Endodermal cell (in vitro differentiated cells): ENCODE measurements around the gene SAXO1. TPM values are rescaled to one million over a fixed set of nuclear protein-coding genes. Genes with fewer than 3 reads are reported as not detected.

ENCODE experiments used
- DNase-seq: peaks from one replicate; pipeline ENCODE4 v3.0.0-alpha.2; 2017
- H3K27ac ChIP-seq: 2 replicates; pipeline ENCODE4 v1.5.1; 2013; ENCODE audit warnings: mild to moderate bottlenecking, low read depth, low read length, moderate library complexity
- H3K27me3 ChIP-seq: 2 replicates; pipeline ENCODE4 v1.6.1; 2013; ENCODE audit warnings: mild to moderate bottlenecking, low read length, moderate library complexity; ENCODE audit not compliant: insufficient read depth, control insufficient read depth, poor library complexity, severe bottlenecking
- H3K36me3 ChIP-seq: 2 replicates; pipeline ENCODE4 v1.7.0; 2013; ENCODE audit warnings: mild to moderate bottlenecking, low read length, moderate library complexity; ENCODE audit not compliant: control insufficient read depth, insufficient read depth
- H3K4me1 ChIP-seq: one replicate; pipeline ENCODE4 v1.7.0; 2013; ENCODE audit warnings: low read length; ENCODE audit not compliant: control insufficient read depth, insufficient read depth
- H3K4me3 ChIP-seq: 2 replicates; pipeline ENCODE4 v1.5.1; 2013; ENCODE audit warnings: mild to moderate bottlenecking, low read length, moderate library complexity
- H3K9ac ChIP-seq: 2 replicates; pipeline ENCODE4 v1.6.1; 2013; ENCODE audit warnings: mild to moderate bottlenecking, low read length, moderate library complexity; ENCODE audit not compliant: poor library complexity, severe bottlenecking; ENCODE audit errors: extremely low read depth
- H3K9me3 ChIP-seq: 2 replicates; pipeline ENCODE4 v1.6.1; 2013; ENCODE audit warnings: mild to moderate bottlenecking, low read length, moderate library complexity; ENCODE audit not compliant: control insufficient read depth
- H3K27ac Mint-ChIP-seq: 2 replicates; pipeline ENCODE4 v1.8.0; 2020; ENCODE audit warnings: mixed read lengths
- H3K27me3 Mint-ChIP-seq: 2 replicates; pipeline ENCODE4 v1.8.0; 2021; ENCODE audit warnings: mild to moderate bottlenecking, mixed read lengths; ENCODE audit not compliant: insufficient read depth
- H3K36me3 Mint-ChIP-seq: 2 replicates; pipeline ENCODE4 v1.8.0; 2020; ENCODE audit warnings: low read depth, mixed read lengths
- H3K4me1 Mint-ChIP-seq: 2 replicates; pipeline ENCODE4 v1.8.0; 2020; ENCODE audit warnings: mixed read lengths
- H3K4me3 Mint-ChIP-seq: 2 replicates; pipeline ENCODE4 v1.8.0; 2020; ENCODE audit warnings: mild to moderate bottlenecking, moderate library complexity, mixed read lengths
- H3K9me3 Mint-ChIP-seq: 2 replicates; pipeline ENCODE4 v1.8.0; 2020; ENCODE audit warnings: mild to moderate bottlenecking, mixed read lengths
- WGBS, 2 experiments: methylation state at CpG; one replicate each; pipeline versions ENCODE4 v1.1.5 to v1.1.7; 2013; ENCODE audit warnings: missing lambda C conversion rate in 2 of 2, mixed read lengths in 1 of 2; ENCODE audit not compliant: insufficient coverage in 1 of 2, insufficient read length in 1 of 2; 5-methylcytosine and 5-hydroxymethylcytosine counted together
- total RNA-seq, 2 donors: library from RNA; stranded (reverse); fragmentation: NEBNext Ultra II Directional in 1 of 2; extraction: Animal tissue kit (Norgen Biotek cat#: 25700) in 1 of 2; gene quantifications; 2 replicates in 1 of 2; 3 replicates in 1 of 2; pipeline ENCODE4 v1.2.1, GENCODE V29; 2021
- TF ChIP-seq, protein P1 (sequence below): fragments of 200-600 bp; sonication (generic); conservative IDR thresholded peaks from 2 replicates; pipeline ENCODE4 v1.5.0; 2021; ENCODE audit warnings: antibody characterized with exemption, mild to moderate bottlenecking

The SAXO1 gene
- total RNA-seq, 2 donors from 2014 or later, result 0.04 to 1.2 TPM

DNA sequence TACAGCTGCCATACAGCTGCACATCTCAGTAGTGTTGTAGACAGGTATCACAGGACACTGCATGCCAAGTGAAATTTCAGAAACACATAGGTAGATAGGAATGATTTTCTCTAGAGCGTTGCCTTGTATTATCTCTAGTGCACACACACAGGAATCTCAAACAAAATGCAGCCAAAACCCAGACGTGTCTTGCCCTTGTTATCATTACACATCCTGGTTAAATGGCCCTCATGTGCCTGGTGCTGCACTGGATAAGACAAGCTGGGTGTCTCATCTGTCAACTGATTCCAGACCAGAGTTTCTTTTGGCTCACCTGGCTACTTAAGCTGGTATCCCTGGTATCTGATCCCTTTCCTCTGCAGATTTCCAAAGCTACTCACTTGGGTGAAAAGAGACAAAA is 59.7 kb downstream of the SAXO1 start:
- no peaks in the 10 kb centered on the region for H3K27me3 ChIP-seq
- Mint-ChIP-seq H3K9me3 (peaks cover 3% of the 10 kb centered on the region), H3K36me3 (no peaks in the 10 kb centered on the region), H3K27me3 (no peaks in the 10 kb centered on the region), H3K4me1 (no peaks in the 10 kb centered on the region), H3K4me3 (no peak overlapping the region), H3K27ac (no peak overlapping the region)
- H3K9me3 ChIP-seq, result peaks cover 4% of the 10 kb centered on the region
- WGBS, 2 experiments, result 84 to 93% methylated on average over 2 of the region's 2 CpGs
- no peaks in the 10 kb centered on the region for H3K4me1 ChIP-seq
- no peak for DNase-seq
- no peak overlapping the region for H3K4me3 ChIP-seq
- no peaks in the 10 kb centered on the region for H3K36me3 ChIP-seq
- TF ChIP-seq, protein P1, sequence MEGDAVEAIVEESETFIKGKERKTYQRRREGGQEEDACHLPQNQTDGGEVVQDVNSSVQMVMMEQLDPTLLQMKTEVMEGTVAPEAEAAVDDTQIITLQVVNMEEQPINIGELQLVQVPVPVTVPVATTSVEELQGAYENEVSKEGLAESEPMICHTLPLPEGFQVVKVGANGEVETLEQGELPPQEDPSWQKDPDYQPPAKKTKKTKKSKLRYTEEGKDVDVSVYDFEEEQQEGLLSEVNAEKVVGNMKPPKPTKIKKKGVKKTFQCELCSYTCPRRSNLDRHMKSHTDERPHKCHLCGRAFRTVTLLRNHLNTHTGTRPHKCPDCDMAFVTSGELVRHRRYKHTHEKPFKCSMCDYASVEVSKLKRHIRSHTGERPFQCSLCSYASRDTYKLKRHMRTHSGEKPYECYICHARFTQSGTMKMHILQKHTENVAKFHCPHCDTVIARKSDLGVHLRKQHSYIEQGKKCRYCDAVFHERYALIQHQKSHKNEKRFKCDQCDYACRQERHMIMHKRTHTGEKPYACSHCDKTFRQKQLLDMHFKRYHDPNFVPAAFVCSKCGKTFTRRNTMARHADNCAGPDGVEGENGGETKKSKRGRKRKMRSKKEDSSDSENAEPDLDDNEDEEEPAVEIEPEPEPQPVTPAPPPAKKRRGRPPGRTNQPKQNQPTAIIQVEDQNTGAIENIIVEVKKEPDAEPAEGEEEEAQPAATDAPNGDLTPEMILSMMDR, result no peak
- no peak overlapping the region for H3K27ac ChIP-seq
- no peak overlapping the region for H3K9ac ChIP-seq

DNA sequence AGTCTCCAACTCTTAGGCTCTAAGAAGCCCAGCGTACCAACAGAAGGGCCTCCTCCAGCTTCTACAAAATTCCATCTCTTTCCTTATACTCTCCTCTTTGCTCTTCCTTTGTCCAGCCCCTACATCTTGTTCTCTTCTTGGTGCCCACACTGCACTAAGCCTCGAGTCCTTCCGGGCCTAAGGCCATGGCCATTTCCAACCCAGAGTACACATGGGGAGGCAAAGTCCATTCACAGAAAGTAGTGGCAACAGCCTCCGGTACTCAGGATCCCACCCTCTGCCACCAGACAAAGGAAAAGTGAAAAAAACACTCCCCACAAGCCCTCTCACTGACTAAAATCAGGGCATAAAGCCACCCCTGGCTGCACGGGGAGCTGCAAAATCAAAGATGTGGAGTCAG is 60.3 kb downstream of the SAXO1 start:
- DNase-seq, result no peak
- Histone ChIP-seq H3K4me3 (no peak overlapping the region), H3K4me1 (no peaks in the 10 kb centered on the region), H3K27ac (no peak overlapping the region), H3K27me3 (no peaks in the 10 kb centered on the region), H3K9ac (no peak overlapping the region), H3K36me3 (no peaks in the 10 kb centered on the region), H3K9me3 (peaks cover 10% of the 10 kb centered on the region)
- Mint-ChIP-seq H3K9me3 (peaks cover 9% of the 10 kb centered on the region), H3K36me3 (peaks cover 2% of the 10 kb centered on the region), H3K27me3 (no peaks in the 10 kb centered on the region), H3K4me3 (no peak overlapping the region), H3K4me1 (no peaks in the 10 kb centered on the region), H3K27ac (no peak overlapping the region)
- TF ChIP-seq, protein P1, result no peak
- WGBS, 2 experiments, result 95 to 100% methylated on average over 1 to 5 of the region's 5 CpGs

DNA sequence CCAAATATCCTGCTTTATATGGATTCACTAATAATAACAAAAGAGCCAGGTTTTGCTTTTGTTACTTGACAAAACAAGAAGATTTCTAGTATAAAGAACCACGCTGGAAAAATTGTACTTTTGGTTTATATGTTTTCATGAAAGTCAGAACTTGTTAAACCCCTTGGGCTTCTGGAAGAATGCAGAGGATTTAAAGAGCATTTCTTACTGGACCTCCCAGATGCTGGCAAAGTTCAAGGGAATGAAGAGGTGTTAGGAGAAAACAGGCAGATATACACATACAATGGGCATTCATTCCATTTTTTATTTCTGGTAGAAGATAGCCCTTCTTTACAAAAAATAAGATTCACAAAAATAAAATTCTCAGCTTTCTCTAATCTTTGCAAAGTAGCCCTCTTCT is 61.1 kb downstream of the SAXO1 start:
- H3K27ac ChIP-seq, result no peak overlapping the region
- no peaks in the 10 kb centered on the region for H3K4me1 ChIP-seq
- no peak overlapping the region for H3K9ac ChIP-seq
- Mint-ChIP-seq H3K36me3 (peaks cover 2% of the 10 kb centered on the region), H3K9me3 (peaks cover 14% of the 10 kb centered on the region), H3K27me3 (no peaks in the 10 kb centered on the region), H3K4me1 (no peaks in the 10 kb centered on the region), H3K4me3 (no peak overlapping the region), H3K27ac (no peak overlapping the region)
- DNase-seq, result no peak
- TF ChIP-seq, protein P1, result no peak
- no peaks in the 10 kb centered on the region for H3K27me3 ChIP-seq
- WGBS, 2 experiments, result 89 to 100% methylated on average over 1 of the region's 1 CpG
- H3K9me3 ChIP-seq, result peaks cover 12% of the 10 kb centered on the region
- H3K36me3 ChIP-seq, result no peaks in the 10 kb centered on the region
- H3K4me3 ChIP-seq, result no peak overlapping the region
